Body of pancreas (tissue), 4 donors: Measurements from ENCODE around the gene IVNS1ABP. TPM values are rescaled to one million over a fixed set of nuclear protein-coding genes. Genes with fewer than 3 reads are reported as not detected.

Experiments used
- ATAC-seq: fragments of 150-250 bp; one replicate; pipeline ENCODE4 v1.9.1; 2016
- DNase-seq, 4 donors: peaks; one replicate each; pipeline ENCODE4 v3.0.0-alpha.2; 2019
- H3K27ac ChIP-seq, 4 donors: fragments of 200-600 bp; sonication (generic); 1 replicate in 3 of 4; 2 replicates in 1 of 4; pipeline versions ENCODE4 v1.5.1 to v1.6.1; 2016 to 2019; ENCODE audit warnings: mild to moderate bottlenecking in 1 of 4, mixed read lengths in 1 of 4, moderate library complexity in 1 of 4
- H3K27me3 ChIP-seq, 2 donors: fragments of 200-600 bp; sonication (generic); one replicate each; pipeline ENCODE4 v1.6.0; 2016; ENCODE audit warnings: mild to moderate bottlenecking in 1 of 2
- H3K36me3 ChIP-seq, 2 donors: fragments of 200-600 bp; sonication (generic); replicated peaks in 1 of 2; 2 replicates each; pipeline ENCODE4 v1.5.1; 2016; ENCODE audit warnings: low read depth in 2 of 2; ENCODE audit not compliant: insufficient read depth in 1 of 2
- H3K4me1 ChIP-seq: fragments of 200-600 bp; sonication (generic); one replicate; pipeline ENCODE4 v1.6.0; 2016
- H3K4me3 ChIP-seq, 2 donors: fragments of 200-600 bp; sonication (generic); 1 replicate in 1 of 2; 2 replicates in 1 of 2; pipeline ENCODE4 v1.5.1; 2016 to 2019
- H3K9me3 ChIP-seq, 3 donors: fragments of 200-600 bp; sonication (generic); 1 replicate in 2 of 3; 2 replicates in 1 of 3; pipeline ENCODE4 v1.5.1; 2016
- POLR2A ChIP-seq, 3 donors: fragments of 450-650 bp; IDR thresholded peaks; one replicate each; pipeline ENCODE4 v1.6.1; 2016; ENCODE audit warnings: antibody characterized with exemption in 3 of 3, mild to moderate bottlenecking in 2 of 3
- WGBS, 2 donors: methylation state at CpG; one replicate each; pipeline ENCODE4 v1.1.5; 2017; 5-methylcytosine and 5-hydroxymethylcytosine counted together
- intact Hi-C: fragments of 100-400 bp; cut with DNase I; formaldehyde crosslinking; loops from one replicate; pipeline ENCODE4 v1.15.1; 2023
- total RNA-seq, 2 donors: library from RNA; depleted of rRNA; stranded (reverse); fragments of >200 nt; gene quantifications; one replicate each; pipeline ENCODE4 v1.1.0, GENCODE V29; 2016
- TF ChIP-seq, protein P1 (sequence below), 7 experiments: fragments of 450-650 bp in 4 of 7; fragments of 200-600 bp in 3 of 7; sonication (generic) in 3 of 7; IDR thresholded peaks; one replicate each; pipeline ENCODE4 v1.5.1; 2016 to 2019; ENCODE audit warnings: antibody characterized with exemption in 7 of 7

The IVNS1ABP gene
- total RNA-seq, 2 donors from 2014 or later, result 33.6 to 43.8 TPM

DNA sequence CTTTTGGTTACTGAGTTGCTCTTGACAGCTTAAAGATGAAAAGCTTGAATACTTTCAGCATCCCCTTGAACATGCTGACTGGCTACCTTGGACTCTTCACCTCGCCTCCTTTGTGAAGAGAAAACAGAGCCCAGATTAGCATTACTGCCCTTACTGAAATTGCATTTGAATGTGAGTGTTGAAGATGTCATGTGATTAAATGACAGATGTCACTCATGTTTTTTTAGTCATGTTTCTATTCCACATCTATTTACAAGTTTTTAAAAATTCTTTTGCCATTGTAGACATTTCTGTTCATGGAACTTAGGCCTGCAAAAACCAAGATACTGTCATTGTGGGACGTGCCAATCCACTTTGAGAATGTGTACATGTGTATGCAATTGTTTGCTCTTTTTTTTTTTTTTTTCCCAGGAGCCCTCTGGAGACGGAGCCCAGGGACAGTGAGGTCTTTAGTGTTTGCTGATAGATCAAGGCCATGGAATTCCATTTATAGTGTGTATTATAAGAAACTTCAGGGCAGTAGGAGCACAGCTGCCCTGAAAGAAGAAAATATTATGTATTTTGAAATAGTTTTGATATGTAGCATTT lies 25.7 kb upstream of the IVNS1ABP start:
- no peaks in the 10 kb centered on the region for H3K27me3 ChIP-seq
- intact Hi-C loops, result no loop called here
- DNase-seq (no peak), ATAC-seq (peak; percentile 45)
- no peak overlapping the region for H3K4me3 ChIP-seq
- WGBS, 2 donors, result 48 to 57% methylated on average over 3 of the region's 3 CpGs
- no peak overlapping the region for H3K27ac ChIP-seq
- H3K4me1 ChIP-seq, result peaks cover 9% of the 10 kb centered on the region
- TF ChIP-seq, protein P1, sequence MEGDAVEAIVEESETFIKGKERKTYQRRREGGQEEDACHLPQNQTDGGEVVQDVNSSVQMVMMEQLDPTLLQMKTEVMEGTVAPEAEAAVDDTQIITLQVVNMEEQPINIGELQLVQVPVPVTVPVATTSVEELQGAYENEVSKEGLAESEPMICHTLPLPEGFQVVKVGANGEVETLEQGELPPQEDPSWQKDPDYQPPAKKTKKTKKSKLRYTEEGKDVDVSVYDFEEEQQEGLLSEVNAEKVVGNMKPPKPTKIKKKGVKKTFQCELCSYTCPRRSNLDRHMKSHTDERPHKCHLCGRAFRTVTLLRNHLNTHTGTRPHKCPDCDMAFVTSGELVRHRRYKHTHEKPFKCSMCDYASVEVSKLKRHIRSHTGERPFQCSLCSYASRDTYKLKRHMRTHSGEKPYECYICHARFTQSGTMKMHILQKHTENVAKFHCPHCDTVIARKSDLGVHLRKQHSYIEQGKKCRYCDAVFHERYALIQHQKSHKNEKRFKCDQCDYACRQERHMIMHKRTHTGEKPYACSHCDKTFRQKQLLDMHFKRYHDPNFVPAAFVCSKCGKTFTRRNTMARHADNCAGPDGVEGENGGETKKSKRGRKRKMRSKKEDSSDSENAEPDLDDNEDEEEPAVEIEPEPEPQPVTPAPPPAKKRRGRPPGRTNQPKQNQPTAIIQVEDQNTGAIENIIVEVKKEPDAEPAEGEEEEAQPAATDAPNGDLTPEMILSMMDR (IDR thresholded peaks at IDR 0.05), result no peak
- no peak for TF ChIP-seq POLR2A (IDR thresholded peaks at IDR 0.05)
- no peaks in the 10 kb centered on the region for H3K9me3 ChIP-seq
- H3K36me3 ChIP-seq, result no peaks in the 10 kb centered on the region

DNA sequence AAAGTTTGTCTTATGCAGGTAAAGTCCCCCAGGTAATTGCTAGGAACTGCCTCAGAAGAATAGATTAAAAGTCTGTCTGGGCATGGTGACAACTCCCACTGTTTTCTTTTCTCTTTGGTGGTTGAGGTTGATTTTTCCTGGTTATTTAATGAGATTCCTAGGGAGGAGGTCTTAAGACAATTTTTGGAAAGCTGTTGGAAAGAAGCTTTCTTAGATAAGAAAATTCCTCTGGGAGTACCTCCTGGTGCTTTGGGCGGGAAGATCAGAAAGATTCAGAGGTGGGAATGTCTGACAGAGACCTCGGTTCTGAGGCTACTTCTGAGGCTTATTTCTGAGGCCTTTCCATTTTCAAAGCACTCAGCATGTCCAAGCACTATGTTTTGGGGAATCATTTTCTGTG lies 25.0 kb upstream of the IVNS1ABP start:
- no peaks in the 10 kb centered on the region for H3K27me3 ChIP-seq

DNA sequence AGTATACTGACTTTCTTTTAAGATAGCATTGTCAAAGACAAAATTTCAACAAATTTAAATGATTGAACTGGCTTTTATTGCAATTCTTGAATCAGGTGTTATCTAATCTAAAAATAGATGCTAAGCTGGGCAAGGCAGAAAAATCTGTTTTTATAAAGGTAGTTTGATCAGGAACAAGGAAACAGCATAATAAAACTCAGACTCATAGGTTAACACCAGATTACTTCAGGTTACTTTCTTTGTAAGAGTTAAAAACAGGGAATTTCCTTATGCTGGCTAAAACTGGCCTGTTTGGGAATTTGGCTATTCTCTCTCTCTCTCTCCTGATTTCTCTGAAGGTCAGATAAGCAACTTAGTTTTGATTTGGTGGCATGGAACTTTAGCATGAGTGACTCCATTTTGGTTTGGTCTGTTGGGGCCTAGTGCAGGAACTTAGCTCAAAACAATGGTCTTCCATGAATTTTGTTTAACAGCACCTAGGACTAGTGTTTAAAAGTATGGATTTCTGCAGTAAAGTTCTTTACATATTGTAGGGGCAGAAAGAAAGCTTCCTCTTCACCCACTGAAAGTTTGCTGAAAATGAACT lies 24.2 kb upstream of the IVNS1ABP start:
- H3K27me3 ChIP-seq, result no peaks in the 10 kb centered on the region
- peaks cover 9% of the 10 kb centered on the region for H3K4me1 ChIP-seq
- intact Hi-C loops, result no loop called here
- DNase-seq (no peak), ATAC-seq (no peak)
- TF ChIP-seq, protein P1 (IDR thresholded peaks at IDR 0.05), result no peak
- TF ChIP-seq POLR2A (IDR thresholded peaks at IDR 0.05), result no peak
- H3K27ac ChIP-seq, result no peak overlapping the region
- no peak overlapping the region for H3K4me3 ChIP-seq
- no peaks in the 10 kb centered on the region for H3K36me3 ChIP-seq
- no peaks in the 10 kb centered on the region for H3K9me3 ChIP-seq

More for the DNA sequence above, 25.0 kb upstream of the IVNS1ABP start:
- TF ChIP-seq POLR2A (IDR thresholded peaks at IDR 0.05), result no peak
- TF ChIP-seq, protein P1 (IDR thresholded peaks at IDR 0.05), result no peak
- WGBS, 2 donors, result 94% methylated on average over 2 of the region's 2 CpGs
- DNase-seq, result no peak
- H3K4me1 ChIP-seq, result peaks cover 9% of the 10 kb centered on the region
- no peak overlapping the region for H3K27ac ChIP-seq
- H3K36me3 ChIP-seq, result no peaks in the 10 kb centered on the region
- no peaks in the 10 kb centered on the region for H3K9me3 ChIP-seq
- no peak for ATAC-seq
- H3K4me3 ChIP-seq, result no peak overlapping the region
- intact Hi-C loops, result no loop called here

DNA sequence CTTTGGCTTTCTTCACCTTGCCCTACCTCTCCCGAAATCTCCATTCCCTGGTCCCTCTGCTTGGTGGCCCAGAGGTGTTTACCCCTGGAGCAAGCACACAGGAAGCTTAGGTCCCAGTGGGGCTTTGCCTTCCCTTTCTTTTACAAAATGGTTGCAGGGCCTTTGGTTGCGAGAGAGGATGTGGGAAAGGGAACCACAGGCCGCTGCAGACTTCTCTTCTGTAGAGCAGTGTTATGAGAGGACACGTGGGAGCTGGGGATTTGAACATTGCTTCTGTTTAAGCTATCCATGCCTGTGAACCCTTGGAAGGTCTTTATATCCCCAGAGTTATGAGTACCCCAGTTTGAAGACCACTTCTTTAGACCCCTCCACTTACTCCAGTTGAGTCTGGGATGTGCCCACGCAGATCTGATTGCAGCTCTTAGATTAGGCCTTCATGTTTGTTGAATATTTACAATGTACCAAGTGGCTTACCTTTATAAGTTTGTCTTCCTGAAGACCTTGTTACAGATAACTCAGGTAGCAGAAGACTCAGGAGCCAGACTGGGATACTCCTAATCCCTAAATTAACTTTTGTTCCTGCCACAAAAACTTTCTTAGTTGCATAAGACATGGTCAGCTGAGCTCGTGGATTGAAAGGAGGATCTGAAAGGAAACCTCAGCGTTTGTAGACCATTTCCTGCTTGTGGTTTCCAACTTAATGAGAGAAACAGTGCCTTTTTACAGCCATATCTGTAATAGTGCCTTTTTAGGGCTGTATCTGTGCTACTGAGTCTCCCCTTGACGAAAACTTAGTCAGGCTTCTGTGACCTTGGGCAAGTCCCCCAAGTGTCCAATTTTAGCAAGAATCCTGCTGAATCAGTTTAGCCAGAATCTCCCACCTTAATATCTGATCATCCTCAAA lies 21.9 kb upstream of the IVNS1ABP start:
- no peak overlapping the region for H3K4me3 ChIP-seq
- H3K4me1 ChIP-seq, result peaks cover 9% of the 10 kb centered on the region
- H3K27ac ChIP-seq, result peak overlapping the region in 1 of 4 donors; percentile 65
- H3K36me3 ChIP-seq, result no peaks in the 10 kb centered on the region
- DNase-seq (peak in 2 of 4 donors; percentile 23 to 66), ATAC-seq (no peak)
- 72 to 88% methylated on average over 8 of the region's 8 CpGs for WGBS, 2 donors
- H3K27me3 ChIP-seq, result no peaks in the 10 kb centered on the region
- no peaks in the 10 kb centered on the region for H3K9me3 ChIP-seq
- intact Hi-C loops, result no loop called here
- TF ChIP-seq, protein P1 (IDR thresholded peaks at IDR 0.05), result no peak
- no peak for TF ChIP-seq POLR2A (IDR thresholded peaks at IDR 0.05)
